HG02763 (cell line): ENCODE results near the gene RALGPS2.
"Not testable (repeated sequence)": the region's sequence is repeated elsewhere in the genome, so short reads cannot be mapped to it uniquely, and the experiment has no call there.

Experiments used
- ATAC-seq: cut with Tn5 transposase; IDR thresholded peaks from one replicate; pipeline ENCODE4 v1.9.1; 2021; ENCODE audit warnings: mild to moderate bottlenecking, moderate library complexity; ENCODE audit not compliant: unreplicated experiment

Gene RALGPS2

GRCh38 chr1:178724376-178724727, 692 bp upstream of the RALGPS2 start:
- no peak for ATAC-seq

GRCh38 chr1:178725466-178726086, 532 bp downstream of the RALGPS2 start:
- peak; percentile 24 for ATAC-seq

- ATAC-seq = peak; percentile 72
Measured at GRCh38 chr1:178726087-178726517, 1.1 kb downstream of the RALGPS2 start.

DNA sequence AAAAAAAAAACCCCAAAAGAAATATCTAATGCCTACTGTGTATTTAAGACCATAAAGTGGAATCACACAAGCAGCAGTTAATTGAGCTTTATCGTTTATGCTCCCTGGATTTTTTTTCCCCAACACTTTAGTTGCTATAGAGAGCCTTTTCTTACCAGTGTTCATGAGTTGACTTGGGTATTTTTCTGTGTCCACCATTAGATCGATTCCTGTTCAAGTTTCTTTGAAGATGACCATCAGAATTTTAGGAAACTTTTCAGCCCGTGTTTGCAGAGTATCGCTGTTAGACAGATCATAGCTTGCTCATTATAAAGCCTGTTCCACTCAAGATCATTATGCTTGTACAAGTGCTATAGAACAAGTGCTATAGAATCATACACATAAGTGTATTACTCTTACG, 1.5 kb downstream of the RALGPS2 start:
- ATAC-seq = no peak

DNA sequence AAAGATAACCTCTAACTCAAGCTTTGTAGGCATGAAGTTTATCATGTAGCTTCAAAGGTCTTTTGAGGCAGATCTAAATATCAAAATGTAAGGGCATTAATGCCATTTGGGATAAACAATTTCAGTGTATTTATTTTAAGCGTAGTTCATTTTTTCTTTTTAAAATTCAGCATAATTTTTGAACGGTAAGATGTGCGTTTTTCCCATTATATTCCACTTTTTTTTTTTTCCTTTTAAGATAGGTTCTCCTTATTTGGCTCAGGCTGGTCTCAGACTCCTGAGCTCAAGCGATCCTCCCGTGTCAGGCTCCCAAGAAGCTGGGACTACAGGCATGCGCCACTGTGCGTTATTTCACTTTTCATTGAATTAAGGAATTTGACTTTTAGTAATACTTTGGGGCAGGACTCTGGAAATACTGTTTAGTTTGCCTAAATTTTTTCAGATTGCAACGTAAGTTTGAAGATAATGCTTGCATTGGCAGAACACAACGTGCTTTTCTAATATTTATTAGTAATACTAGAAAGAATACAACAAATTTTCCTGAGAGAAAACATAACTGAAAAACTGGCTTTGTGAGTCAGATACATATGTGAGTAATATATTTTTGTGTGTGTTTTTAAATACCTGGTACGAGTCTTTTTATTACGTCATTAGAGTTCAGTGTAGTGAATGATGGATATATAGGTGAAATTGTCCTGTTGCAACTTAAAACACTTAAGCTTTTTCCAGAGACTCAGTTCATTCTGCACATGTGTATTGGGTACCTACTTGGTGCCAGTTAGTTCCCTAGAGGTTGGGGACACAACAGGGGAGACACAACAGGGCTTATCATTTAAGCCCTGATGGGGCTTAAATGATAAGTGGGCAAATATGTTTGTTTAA, 2.2 kb downstream of the RALGPS2 start:
- no peak for ATAC-seq

GRCh38 chr1:178733972-178734371, 8.9 kb downstream of the RALGPS2 start:
- no peak for ATAC-seq

DNA sequence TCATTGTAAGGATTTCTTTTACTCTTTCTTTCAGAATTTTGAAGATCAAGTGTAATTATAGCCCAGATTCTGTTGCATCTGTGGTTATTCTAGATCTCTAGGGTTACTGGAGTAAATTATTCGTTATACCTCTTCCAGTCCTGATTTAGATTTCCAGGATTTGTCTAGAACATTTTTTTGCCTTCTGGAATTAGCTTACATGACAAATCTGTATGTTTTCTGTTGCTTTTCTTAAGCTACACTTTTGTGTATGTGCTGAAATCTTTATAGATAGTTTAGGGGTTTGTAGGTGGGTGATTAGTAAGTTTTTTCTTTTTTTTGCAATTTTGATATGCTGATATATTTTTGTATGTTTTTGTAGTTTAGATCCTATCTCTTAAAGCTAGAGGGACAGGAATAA, 13.7 kb downstream of the RALGPS2 start:
- no peak for ATAC-seq

GRCh38 chr1:178739285-178740045, 14.4 kb downstream of the RALGPS2 start:
- no peak for ATAC-seq

GRCh38 chr1:178740491-178740890, 15.4 kb downstream of the RALGPS2 start:
- ATAC-seq = no peak

DNA sequence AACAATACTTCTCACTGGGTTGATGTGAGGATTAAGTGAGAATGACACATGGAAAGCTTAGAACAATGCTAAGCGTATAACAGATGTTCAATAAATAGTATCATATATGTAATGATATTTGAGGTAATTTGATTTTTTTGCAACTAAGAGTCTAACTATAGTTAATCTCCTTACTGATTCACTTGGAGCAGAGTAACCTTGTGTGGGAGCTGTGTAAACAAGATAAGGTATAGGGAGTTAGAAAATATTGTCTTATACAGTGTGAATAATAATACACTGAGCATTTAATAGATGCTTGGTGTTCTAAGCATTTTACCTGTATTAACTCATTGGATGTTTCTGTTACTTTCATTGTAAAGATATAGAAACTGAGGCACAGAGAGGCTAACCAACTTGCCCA, 15.9 kb downstream of the RALGPS2 start:
- ATAC-seq = no peak

GRCh38 chr1:178743801-178744200, 18.8 kb downstream of the RALGPS2 start:
- ATAC-seq = no peak

GRCh38 chr1:178745260-178745659, 20.2 kb downstream of the RALGPS2 start:
- ATAC-seq = no peak

DNA sequence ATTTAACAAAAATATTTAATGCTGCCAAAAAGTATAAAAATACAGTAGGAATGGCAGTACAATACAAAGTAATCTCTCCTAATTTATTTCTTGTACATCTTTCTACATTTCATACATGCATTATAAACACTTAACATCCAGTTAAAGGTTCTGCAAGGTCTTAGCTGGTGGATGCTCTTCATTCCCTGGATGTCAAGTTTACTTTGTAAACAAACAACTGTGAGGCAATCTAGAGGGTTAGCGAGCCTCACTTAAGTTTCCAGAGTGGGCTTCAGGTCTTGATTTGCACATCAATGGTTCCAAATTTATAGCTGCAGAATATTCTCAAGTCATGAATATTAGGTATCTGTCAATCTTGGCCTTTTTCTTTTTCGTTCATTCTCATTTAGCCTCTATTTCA, 21.3 kb downstream of the RALGPS2 start:
- no peak for ATAC-seq

DNA sequence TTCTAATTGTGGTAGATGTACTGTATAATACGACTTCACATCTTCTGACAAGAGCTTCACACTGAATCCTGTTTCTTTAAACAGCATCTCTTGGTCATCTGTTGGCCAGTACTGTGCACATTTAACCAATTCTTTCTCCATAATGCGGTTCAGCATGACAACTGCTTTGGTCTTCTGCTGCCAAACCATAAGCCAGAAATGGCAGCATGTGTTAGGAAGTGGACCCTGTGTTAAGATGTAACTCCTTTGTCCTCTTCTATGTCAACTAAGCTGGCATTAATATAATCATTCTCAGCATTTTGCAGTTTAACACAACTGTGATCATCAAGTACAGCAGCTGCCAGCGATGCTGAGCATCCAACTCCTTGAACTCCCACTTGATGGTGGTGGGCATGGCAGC, 22.3 kb downstream of the RALGPS2 start:
- ATAC-seq = not testable (repeated sequence)

DNA sequence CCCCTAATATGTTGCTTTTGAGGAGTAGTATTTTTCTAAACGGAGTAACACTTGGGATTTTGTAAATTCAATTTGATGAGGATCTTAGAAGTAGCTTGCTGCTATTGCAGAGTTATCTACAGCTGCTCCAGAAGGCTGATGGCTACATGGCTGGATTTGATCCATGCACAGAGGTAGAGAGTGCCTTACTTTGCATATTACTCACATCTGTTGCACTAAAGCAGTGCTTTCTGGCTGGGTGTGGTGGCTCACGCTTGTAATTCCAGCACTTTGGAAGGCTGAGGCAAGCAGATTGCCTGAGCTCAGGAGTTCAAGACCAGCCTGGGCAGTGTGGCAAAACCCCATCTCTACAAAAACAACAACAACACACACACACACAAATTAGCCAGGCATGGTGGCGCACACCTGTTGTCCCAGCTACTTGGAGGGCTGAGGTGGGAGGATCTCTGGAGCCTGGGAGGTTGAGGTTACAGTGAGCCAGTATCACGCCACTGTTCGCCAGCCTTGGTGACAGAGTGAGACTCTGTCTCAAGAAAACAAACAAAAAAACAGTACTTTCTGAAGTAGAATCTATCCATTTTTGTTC, 24.6 kb downstream of the RALGPS2 start:
- ATAC-seq = no peak

DNA sequence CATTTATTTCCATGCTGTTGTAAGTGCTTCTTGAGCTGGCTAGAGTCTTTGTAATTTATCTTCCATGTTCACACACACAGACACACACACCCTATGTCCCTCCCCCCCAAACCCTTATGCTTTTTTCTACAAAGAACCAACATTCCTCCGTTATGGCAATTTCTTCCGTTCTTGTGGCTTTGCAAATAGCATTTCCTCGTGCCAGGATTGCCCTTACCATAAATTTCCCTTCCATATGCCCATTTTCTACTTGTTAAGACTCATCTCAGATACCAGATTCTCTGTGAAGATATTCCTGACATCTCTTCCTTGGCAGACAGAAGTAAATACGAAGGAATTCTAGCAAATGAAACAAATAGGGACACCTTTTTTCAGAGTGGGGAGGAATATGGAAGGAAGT, 26.0 kb downstream of the RALGPS2 start:
- ATAC-seq = no peak

- no peak for ATAC-seq
Measured at GRCh38 chr1:178752891-178753290, 27.8 kb downstream of the RALGPS2 start.

DNA sequence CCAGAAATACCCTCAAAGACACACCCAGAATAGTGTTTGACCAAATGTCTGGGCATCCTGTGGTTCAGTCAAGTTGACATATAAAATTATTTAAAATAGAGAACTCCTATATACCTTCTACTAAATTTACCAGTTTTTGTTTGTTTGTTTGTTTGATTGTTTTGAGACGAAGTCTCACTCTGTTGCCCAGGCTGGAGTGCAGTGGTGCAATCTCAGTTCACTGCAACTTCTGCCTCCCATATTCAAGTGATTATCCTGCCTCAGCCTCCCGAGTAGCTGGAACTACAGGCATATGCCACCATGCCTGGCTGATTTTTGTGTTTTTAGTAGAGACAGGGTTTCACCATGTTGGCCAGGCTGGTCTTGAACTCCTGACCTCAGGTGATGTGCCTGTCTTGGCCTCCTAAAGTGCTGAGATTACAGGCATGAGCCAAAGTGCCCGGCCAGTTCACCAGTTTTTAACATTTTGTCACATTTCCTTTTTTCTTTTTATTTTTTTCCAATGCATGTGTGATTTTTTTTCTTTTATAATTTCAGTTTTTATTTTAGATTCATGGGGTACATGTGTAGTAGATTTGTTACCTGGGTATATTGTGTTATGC, 29.7 kb downstream of the RALGPS2 start:
- ATAC-seq = not testable (repeated sequence)

DNA sequence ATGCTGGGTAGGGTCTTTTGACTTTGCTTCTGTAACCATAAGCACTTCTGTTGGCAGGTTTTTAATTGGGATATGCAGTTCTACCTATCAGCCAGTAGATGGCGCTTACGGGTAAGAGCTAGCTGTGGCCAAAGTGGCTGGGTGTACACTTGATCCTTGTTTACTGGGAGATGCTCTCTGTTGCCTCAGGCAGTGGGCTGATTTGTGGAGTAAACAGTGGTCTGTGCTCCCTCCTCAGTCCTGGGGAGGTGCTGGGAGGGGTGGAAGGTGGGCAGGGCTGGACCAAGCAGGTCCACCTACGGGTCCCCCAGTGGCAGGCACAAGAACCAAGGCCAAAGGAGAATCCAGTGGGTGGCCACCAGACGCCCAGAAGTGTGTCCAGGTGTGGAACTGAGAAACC, 43.4 kb downstream of the RALGPS2 start:
- no peak for ATAC-seq

DNA sequence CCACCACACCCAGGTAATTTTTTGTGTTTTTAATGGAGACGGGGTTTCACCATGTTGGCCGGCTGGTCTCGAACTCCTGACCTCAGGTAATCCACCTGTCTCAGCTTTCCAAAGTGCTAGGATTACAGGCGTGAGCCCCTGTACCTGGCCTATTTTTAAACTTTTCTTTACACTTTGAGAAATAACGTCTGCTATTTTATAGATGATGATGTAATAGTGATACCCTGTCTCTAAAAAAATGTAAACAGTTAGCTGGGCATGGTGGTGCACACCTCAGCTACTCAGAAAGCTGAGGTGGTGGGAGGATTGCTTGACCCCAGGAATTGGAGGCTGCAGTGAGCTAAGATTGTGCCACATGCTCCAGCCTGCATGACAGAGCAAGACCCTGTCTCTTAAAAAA, 47.9 kb downstream of the RALGPS2 start:
- no peak for ATAC-seq

DNA sequence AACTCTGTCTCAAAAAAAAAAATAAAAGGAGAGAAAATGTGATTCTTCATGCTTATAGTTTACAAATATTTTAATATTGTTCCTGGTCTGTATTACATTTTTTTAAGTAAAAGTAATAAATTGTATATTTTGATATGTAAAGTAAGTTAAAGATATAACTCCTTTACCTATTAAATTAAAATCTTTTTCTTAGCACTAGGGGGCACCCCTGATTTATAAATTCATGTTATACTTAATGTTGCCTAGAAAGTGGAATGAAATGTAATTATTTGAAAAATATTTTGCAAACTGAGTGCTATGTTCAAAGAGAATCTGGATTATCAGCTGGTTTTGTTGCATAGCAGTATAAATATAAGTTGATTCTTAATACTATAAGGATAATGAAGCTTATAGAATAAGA, 49.2 kb downstream of the RALGPS2 start:
- ATAC-seq = no peak
